HepG2 (cell line): Measurements from ENCODE around the gene NRP1. TPM values are rescaled to one million over a fixed set of nuclear protein-coding genes. Genes with fewer than 3 reads are reported as not detected.

Experiments
- ATAC-seq: fragments of 200-7000 bp; cut with Tn5 transposase; 3 replicates; pipeline ENCODE4 v1.9.1; 2020; ENCODE audit warnings: mild to moderate bottlenecking, moderate library complexity
- BruUV-seq: library from RNA; stranded (reverse); fragments of 400-500 nt; replicated peaks from 2 replicates; lab custom pipeline; 2021; lab: Mats Ljungman, UMichigan
- CTCF ChIA-PET: fragments of 300-600 bp; formaldehyde crosslinking; extraction: SDS; loops from one replicate; lab custom pipeline; 2021; ENCODE audit warnings: low total read pairs, inconsistent platforms, low intra/inter-chr PET ratio; lab: Yijun Ruan, JAX
- POLR2A ChIA-PET: fragments of 350-600 bp; sonication (Branson Sonifier 250); formaldehyde crosslinking; loops from one replicate; lab custom pipeline; 2020; ENCODE audit warnings: antibody characterized with exemption, inconsistent platforms; lab: Yijun Ruan, JAX
- DNase-seq: peaks from one replicate; pipeline ENCODE4 v3.0.0-alpha.2; 2015; ENCODE audit warnings: low spot score
- FAIRE-seq: peaks from 3 replicates; lab custom pipeline; 2011; peaks lifted over from hg19 to GRCh38; lab: Jason Lieb, UNC
- H2AFZ ChIP-seq: one replicate; pipeline ENCODE4 v1.6.1; 2011; ENCODE audit warnings: low read length, inconsistent platforms
- H3K27ac ChIP-seq: fragments of 300-600 bp; 3 replicates; pipeline ENCODE4 v1.8.0; 2011; ENCODE audit warnings: mixed run types, mild to moderate bottlenecking, mixed read lengths, low read length, inconsistent platforms; ENCODE audit not compliant: insufficient read depth; ENCODE audit errors: extremely low read length
- H3K27me3 ChIP-seq, 2 experiments: fragments of 200-600 bp in 1 of 2; 2 replicates in 1 of 2; 3 replicates in 1 of 2; pipeline versions ENCODE4 v1.6.0 to v1.8.0; 2011; ENCODE audit warnings: low read length in 2 of 2, mild to moderate bottlenecking in 2 of 2, moderate library complexity in 2 of 2, inconsistent platforms in 1 of 2; ENCODE audit not compliant: insufficient read depth in 2 of 2, control insufficient read depth in 1 of 2
- H3K36me3 ChIP-seq, 2 experiments: fragments of 200-600 bp in 1 of 2; replicated peaks in 1 of 2; 2 replicates in 1 of 2; 3 replicates in 1 of 2; pipeline versions ENCODE4 v1.5.1 to v1.8.0; 2011; ENCODE audit warnings: low read length in 2 of 2, inconsistent platforms in 1 of 2; ENCODE audit not compliant: insufficient read depth in 2 of 2, control insufficient read depth in 1 of 2
- H3K4me1 ChIP-seq: 2 replicates; pipeline ENCODE4 v1.5.1; 2012; ENCODE audit warnings: low read length, inconsistent platforms; ENCODE audit not compliant: insufficient read depth
- H3K4me2 ChIP-seq: 2 replicates; pipeline ENCODE4 v1.6.0; 2011; ENCODE audit warnings: low read depth, low read length, inconsistent platforms
- H3K4me3 ChIP-seq, 3 experiments: fragments of 200-600 bp in 1 of 3; sonication (generic), shearing (Covaris generic) in 1 of 3; replicated peaks in 1 of 3; 2 replicates each; pipeline ENCODE4 v1.5.1; 2011 to 2016; ENCODE audit warnings: low read length in 3 of 3, inconsistent platforms in 2 of 3, low read depth in 2 of 3, mild to moderate bottlenecking in 2 of 3, control low read depth in 1 of 3, mixed read lengths in 1 of 3; ENCODE audit not compliant: insufficient read depth in 1 of 3
- H3K79me2 ChIP-seq: one replicate; pipeline ENCODE4 v1.6.1; 2011; ENCODE audit warnings: low read length, inconsistent platforms; ENCODE audit not compliant: insufficient read depth
- H3K9ac ChIP-seq: 2 replicates; pipeline ENCODE4 v1.6.0; 2011; ENCODE audit warnings: mild to moderate bottlenecking, low read depth, low read length, inconsistent platforms; ENCODE audit not compliant: insufficient read depth
- H3K9me3 ChIP-seq: 2 replicates; pipeline ENCODE4 v1.5.1; 2012; ENCODE audit warnings: mild to moderate bottlenecking, low read length
- H4K20me1 ChIP-seq: 2 replicates; pipeline ENCODE4 v1.6.0; 2011; ENCODE audit warnings: inconsistent platforms, mild to moderate bottlenecking, low read length, moderate library complexity; ENCODE audit not compliant: insufficient read depth
- FOXA3 ChIP-seq: IDR thresholded peaks from 2 replicates; pipeline ENCODE4 v1.6.1; 2016; ENCODE audit warnings: missing genetic modification reagents, missing compliant biosample characterization
- HDAC6 ChIP-seq: fragments of 200-600 bp; sonication (generic); IDR thresholded peaks from 2 replicates; pipeline ENCODE4 v1.7.0; 2017; ENCODE audit warnings: mild to moderate bottlenecking, antibody characterized with exemption, low read length, low read depth
- HMG20A ChIP-seq: IDR thresholded peaks from 2 replicates; pipeline ENCODE4 v1.6.1; 2016; ENCODE audit warnings: borderline replicate concordance
- HNRNPH1 ChIP-seq: fragments of 200-400 bp; formaldehyde crosslinking; optimal IDR thresholded peaks from 2 replicates; pipeline ENCODE3; 2017; ENCODE audit warnings: mild to moderate bottlenecking, low read depth, low read length
- IRX3 ChIP-seq: sonication (generic); formaldehyde crosslinking; IDR thresholded peaks from 2 replicates; pipeline ENCODE4 v1.8.1; 2023; ENCODE audit warnings: mild to moderate bottlenecking, low read depth, missing genetic modification reagents, borderline replicate concordance
- NR2C2 ChIP-seq: sonication (generic); formaldehyde crosslinking; IDR thresholded peaks from 2 replicates; pipeline ENCODE4 v1.4.0; 2020; ENCODE audit warnings: missing genetic modification reagents, mild to moderate bottlenecking, moderate library complexity, borderline replicate concordance
- NR2F2 ChIP-seq: IDR thresholded peaks from 2 replicates; pipeline ENCODE4 v1.6.1; 2012; ENCODE audit warnings: low read depth, inconsistent platforms, borderline replicate concordance
- RFXANK ChIP-seq: IDR thresholded peaks from 2 replicates; pipeline ENCODE4 v1.6.1; 2016
- SNRNP70 ChIP-seq: fragments of 200-400 bp; formaldehyde crosslinking; IDR thresholded peaks from 2 replicates; pipeline ENCODE4 v1.6.1; 2017; ENCODE audit warnings: mild to moderate bottlenecking, low read depth, low read length, moderate library complexity
- ZSCAN20 ChIP-seq: sonication (generic); formaldehyde crosslinking; IDR thresholded peaks from 2 replicates; pipeline ENCODE4 v1.4.0; 2020; ENCODE audit warnings: missing genetic modification reagents, mild to moderate bottlenecking, borderline replicate concordance
- WGBS: methylation state at CpG from one replicate; pipeline ENCODE4 v1.1.6; 2017; ENCODE audit warnings: low lambda C conversion rate; 5-methylcytosine and 5-hydroxymethylcytosine counted together
- in situ Hi-C: cut with HindIII; loops from 2 replicates; pipeline ENCODE4 v1.10.0; 2017; ENCODE audit warnings: low pct_unique_long_range_greater_than_20kb; ENCODE audit not compliant: extremely low pct_ligation_motif_present
- intact Hi-C: fragments of 100-400 bp; cut with micrococcal nuclease; formaldehyde crosslinking; loops from one replicate; pipeline ENCODE4 v1.10.0; 2022; ENCODE audit not compliant: unreplicated experiment
- polyA plus RNA-seq, 8 experiments: library from polyadenylated mRNA; depleted of rRNA in 3 of 8; stranded (reverse) in 7 of 8; unstranded in 1 of 8; fragments of >200 nt; fragmentation: Illumina TruSeq in 4 of 8; extraction: Trizol in 4 of 8; gene quantifications; 2 replicates each; pipeline versions ENCODE4 v1.2.1 to v1.2.3, GENCODE V29; 2011 to 2016; ENCODE audit warnings: low read depth in 4 of 8, missing spikeins in 1 of 8, mixed read lengths in 1 of 8; ENCODE audit not compliant: insufficient read depth in 1 of 8
- total RNA-seq, 5 experiments: library from RNA; depleted of rRNA; stranded (reverse); fragments of >200 nt; fragmentation: Illumina TruSeq; extraction: Trizol; gene quantifications; 2 replicates each; pipeline ENCODE4 v1.2.3, GENCODE V29; 2016; ENCODE audit warnings: low read depth in 1 of 5
- TF ChIP-seq, protein P1 (sequence below): sonication (generic); formaldehyde crosslinking; IDR thresholded peaks from 2 replicates; pipeline ENCODE4 v1.4.0; 2020; ENCODE audit warnings: missing genetic modification reagents, borderline replicate concordance
- TF ChIP-seq, protein P2 (sequence below), 2 experiments: fragments of 450-650 bp in 1 of 2; sonication (generic) in 1 of 2; formaldehyde crosslinking; IDR thresholded peaks; 2 replicates each; pipeline versions ENCODE4 v1.5.0 to v1.8.0; 2020 to 2022; ENCODE audit warnings: mild to moderate bottlenecking in 1 of 2, missing genetic modification reagents in 1 of 2
- TF ChIP-seq, protein P3 (sequence below): sonication (generic); formaldehyde crosslinking; IDR thresholded peaks from 2 replicates; pipeline ENCODE4 v1.4.0; 2020; ENCODE audit warnings: missing genetic modification reagents
- TF ChIP-seq, protein P4 (sequence below): sonication (generic); formaldehyde crosslinking; IDR thresholded peaks from 2 replicates; pipeline ENCODE4 v1.4.0; 2020; ENCODE audit warnings: missing genetic modification reagents, borderline replicate concordance
- TF ChIP-seq, protein P5 (sequence below): sonication (generic); formaldehyde crosslinking; IDR thresholded peaks from 2 replicates; pipeline ENCODE4 v1.8.0; 2022; ENCODE audit warnings: mild to moderate bottlenecking, missing genetic modification reagents; ENCODE audit not compliant: insufficient replicate concordance

The NRP1 gene
- total and polyA plus RNA-seq, 2 of the 13 experiments (the other 11 are each of a cell fraction or from before 2014, with no cell fraction given) = 5.3 to 5.8 TPM

DNA sequence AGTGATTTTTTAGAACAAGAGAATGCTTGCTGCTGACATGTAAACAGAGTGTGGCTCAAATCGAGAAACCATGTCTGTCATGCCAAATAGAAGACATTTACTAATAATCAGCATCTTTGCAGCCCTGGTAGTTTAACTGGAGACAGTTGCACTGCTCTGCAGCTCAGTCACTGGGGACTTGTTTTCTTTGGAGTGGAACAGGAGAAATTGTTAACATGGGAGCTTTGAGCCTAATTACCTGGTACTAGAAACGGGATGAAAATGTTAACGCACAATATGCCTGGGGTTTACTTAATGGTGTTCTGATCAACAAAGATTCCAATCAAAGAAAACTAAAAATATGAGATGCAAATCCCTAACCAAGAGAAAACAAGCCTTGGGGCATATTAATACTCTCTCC, 153.5 kb downstream of the NRP1 start (continued):
- TF ChIP-seq, protein P1, sequence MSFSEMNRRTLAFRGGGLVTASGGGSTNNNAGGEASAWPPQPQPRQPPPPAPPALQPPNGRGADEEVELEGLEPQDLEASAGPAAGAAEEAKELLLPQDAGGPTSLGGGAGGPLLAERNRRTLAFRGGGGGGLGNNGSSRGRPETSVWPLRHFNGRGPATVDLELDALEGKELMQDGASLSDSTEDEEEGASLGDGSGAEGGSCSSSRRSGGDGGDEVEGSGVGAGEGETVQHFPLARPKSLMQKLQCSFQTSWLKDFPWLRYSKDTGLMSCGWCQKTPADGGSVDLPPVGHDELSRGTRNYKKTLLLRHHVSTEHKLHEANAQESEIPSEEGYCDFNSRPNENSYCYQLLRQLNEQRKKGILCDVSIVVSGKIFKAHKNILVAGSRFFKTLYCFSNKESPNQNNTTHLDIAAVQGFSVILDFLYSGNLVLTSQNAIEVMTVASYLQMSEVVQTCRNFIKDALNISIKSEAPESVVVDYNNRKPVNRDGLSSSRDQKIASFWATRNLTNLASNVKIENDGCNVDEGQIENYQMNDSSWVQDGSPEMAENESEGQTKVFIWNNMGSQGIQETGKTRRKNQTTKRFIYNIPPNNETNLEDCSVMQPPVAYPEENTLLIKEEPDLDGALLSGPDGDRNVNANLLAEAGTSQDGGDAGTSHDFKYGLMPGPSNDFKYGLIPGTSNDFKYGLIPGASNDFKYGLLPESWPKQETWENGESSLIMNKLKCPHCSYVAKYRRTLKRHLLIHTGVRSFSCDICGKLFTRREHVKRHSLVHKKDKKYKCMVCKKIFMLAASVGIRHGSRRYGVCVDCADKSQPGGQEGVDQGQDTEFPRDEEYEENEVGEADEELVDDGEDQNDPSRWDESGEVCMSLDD = no peak
- TF ChIP-seq HMG20A (CRISPR knock-in tag) (no peak), SNRNP70 (no peak), IRX3 (CRISPR knock-in tag) (no peak), HDAC6 (no peak)
- TF ChIP-seq, protein P2, sequence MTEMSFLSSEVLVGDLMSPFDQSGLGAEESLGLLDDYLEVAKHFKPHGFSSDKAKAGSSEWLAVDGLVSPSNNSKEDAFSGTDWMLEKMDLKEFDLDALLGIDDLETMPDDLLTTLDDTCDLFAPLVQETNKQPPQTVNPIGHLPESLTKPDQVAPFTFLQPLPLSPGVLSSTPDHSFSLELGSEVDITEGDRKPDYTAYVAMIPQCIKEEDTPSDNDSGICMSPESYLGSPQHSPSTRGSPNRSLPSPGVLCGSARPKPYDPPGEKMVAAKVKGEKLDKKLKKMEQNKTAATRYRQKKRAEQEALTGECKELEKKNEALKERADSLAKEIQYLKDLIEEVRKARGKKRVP (CRISPR knock-in tag; IDR thresholded peaks at IDR 0.05) = no peak
- TF ChIP-seq, protein P3, sequence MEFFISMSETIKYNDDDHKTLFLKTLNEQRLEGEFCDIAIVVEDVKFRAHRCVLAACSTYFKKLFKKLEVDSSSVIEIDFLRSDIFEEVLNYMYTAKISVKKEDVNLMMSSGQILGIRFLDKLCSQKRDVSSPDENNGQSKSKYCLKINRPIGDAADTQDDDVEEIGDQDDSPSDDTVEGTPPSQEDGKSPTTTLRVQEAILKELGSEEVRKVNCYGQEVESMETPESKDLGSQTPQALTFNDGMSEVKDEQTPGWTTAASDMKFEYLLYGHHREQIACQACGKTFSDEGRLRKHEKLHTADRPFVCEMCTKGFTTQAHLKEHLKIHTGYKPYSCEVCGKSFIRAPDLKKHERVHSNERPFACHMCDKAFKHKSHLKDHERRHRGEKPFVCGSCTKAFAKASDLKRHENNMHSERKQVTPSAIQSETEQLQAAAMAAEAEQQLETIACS (CRISPR knock-in tag) = no peak

DNA sequence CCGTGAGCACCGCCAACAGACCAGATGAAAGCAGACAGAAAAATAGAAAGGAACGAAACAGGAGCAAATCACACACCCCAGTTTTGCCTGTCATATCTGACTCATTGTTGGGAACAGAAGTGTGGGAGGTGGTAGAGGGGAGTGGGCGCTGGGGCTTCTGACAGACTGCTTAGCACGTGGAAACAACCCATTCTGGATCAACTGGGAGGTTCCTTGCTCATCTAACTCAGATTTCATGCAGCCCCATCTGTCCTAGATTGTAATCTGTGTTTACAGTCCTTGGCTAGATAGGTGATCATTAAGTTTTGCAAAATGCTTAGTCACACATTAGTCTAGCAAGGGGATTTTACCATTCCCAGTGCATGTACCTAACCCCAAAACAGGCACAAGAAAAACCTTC, 154.1 kb downstream of the NRP1 start:
- ChIA-PET POLR2A (no interaction called here), CTCF (no interaction called here)
- Histone ChIP-seq H3K4me2 (no peak overlapping the region), H3K27me3 (no peaks in the 10 kb centered on the region), H4K20me1 (no peaks in the 10 kb centered on the region), H3K27ac (no peak overlapping the region), H3K9ac (no peak overlapping the region), H3K36me3 (no peaks in the 10 kb centered on the region), H3K4me1 (peaks cover 14% of the 10 kb centered on the region), H3K79me2 (no peaks in the 10 kb centered on the region), H3K4me3 (no peak overlapping the region), H3K9me3 (no peaks in the 10 kb centered on the region), H2AFZ (no peak overlapping the region)
- in situ Hi-C loops = no loop called here
- FAIRE-seq (peak; percentile 28), DNase-seq (peak; percentile 4), ATAC-seq (peak; percentile 50; the same call in 1 of the 3 replicates)
- intact Hi-C loops = no loop called here
- BruUV-seq = no TSS peak
- 92% methylated on average over 5 of the region's 5 CpGs for whole genome bisulfite sequencing
- TF ChIP-seq NR2F2 (no peak), NR2C2 (CRISPR knock-in tag) (no peak), RFXANK (CRISPR knock-in tag) (no peak), ZSCAN20 (no peak), HNRNPH1 (no peak), FOXA3 (CRISPR knock-in tag) (peak; percentile 25; the same call in 1 of the 2 replicates)
- TF ChIP-seq, protein P4, sequence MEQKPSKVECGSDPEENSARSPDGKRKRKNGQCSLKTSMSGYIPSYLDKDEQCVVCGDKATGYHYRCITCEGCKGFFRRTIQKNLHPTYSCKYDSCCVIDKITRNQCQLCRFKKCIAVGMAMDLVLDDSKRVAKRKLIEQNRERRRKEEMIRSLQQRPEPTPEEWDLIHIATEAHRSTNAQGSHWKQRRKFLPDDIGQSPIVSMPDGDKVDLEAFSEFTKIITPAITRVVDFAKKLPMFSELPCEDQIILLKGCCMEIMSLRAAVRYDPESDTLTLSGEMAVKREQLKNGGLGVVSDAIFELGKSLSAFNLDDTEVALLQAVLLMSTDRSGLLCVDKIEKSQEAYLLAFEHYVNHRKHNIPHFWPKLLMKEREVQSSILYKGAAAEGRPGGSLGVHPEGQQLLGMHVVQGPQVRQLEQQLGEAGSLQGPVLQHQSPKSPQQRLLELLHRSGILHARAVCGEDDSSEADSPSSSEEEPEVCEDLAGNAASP (CRISPR knock-in tag) = no peak
- TF ChIP-seq, protein P5, sequence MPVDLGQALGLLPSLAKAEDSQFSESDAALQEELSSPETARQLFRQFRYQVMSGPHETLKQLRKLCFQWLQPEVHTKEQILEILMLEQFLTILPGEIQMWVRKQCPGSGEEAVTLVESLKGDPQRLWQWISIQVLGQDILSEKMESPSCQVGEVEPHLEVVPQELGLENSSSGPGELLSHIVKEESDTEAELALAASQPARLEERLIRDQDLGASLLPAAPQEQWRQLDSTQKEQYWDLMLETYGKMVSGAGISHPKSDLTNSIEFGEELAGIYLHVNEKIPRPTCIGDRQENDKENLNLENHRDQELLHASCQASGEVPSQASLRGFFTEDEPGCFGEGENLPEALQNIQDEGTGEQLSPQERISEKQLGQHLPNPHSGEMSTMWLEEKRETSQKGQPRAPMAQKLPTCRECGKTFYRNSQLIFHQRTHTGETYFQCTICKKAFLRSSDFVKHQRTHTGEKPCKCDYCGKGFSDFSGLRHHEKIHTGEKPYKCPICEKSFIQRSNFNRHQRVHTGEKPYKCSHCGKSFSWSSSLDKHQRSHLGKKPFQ (CRISPR knock-in tag) = no peak
